GM21526 (cell line): Measurements from ENCODE around the gene ASAP2.

Source experiments
- ATAC-seq: cut with Tn5 transposase; IDR thresholded peaks from one replicate; pipeline ENCODE4 v1.9.1; 2021; ENCODE audit warnings: moderate library complexity; ENCODE audit not compliant: unreplicated experiment, low FRiP score

ASAP2 gene

DNA sequence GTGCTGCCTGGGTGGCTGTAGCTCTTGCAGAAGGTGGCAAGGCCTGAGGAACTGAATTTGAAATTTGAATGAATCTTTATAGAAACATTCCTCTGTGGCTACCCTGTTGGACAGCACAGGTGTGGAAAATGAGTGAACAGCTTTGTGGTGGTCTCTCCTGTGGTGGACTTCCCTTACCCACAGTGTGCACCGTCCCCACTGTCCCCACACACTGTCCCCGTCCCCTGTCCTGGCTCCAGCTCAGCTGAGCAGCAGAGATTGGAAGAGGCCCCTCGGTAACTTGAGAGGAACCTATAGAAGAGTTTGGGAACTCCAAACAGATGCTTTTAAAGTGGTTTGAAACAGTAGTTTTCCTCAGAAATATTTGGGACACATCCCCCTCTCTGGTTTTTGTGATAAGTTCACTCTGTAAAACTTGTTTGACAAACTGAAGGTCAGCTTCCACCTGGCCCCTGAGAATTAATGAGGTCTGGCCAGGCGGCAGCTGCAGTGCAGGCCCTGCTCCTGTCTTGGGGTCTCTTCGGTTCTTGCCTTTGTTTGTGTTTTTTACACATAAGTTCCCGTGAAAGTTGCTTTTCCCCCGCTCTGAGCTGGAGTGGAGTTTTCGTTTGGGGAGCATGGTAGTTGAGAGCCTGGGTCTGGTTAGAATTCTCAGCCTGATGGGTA lies 63.2 kb downstream of the ASAP2 start:
- ATAC-seq, result no peak

DNA sequence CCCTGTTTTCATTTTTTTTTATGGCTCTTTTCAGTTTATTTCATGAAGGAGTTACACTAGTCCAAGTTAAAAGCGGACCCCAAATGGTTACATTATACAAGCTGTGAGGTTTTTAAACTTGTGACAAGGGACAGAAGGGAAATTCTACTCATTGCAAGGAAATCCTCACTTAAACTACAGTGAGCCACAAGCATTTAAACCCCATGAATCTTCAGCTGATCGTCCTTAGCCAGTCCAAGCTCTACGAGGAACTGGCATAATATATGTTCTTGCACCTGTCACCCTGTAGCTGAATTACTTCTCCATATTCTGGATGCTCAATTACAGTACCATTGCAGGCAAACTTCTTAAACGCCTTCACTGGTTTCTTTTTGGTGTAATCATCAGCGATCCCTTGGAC lies 64.5 kb downstream of the ASAP2 start:
- ATAC-seq, result no peak

DNA sequence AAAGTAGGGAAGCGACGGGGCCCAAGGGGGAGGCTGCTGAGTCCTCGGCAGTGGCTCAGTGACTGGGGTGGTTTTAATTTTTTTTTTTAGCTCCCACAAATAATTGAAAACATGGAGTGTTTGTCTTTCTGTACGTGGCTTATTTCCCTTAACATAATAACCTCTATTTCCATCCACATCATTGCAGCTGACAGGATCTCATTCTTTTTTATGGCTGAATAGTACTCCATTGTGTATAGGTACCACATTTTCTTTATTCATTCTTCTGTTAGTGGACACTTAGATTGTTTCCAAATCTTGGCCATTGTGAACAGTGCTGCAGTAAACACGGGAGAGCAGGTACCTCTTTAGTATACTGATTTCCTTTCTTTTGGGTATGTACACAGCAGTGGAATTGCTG lies 65.1 kb downstream of the ASAP2 start:
- ATAC-seq, result no peak

DNA sequence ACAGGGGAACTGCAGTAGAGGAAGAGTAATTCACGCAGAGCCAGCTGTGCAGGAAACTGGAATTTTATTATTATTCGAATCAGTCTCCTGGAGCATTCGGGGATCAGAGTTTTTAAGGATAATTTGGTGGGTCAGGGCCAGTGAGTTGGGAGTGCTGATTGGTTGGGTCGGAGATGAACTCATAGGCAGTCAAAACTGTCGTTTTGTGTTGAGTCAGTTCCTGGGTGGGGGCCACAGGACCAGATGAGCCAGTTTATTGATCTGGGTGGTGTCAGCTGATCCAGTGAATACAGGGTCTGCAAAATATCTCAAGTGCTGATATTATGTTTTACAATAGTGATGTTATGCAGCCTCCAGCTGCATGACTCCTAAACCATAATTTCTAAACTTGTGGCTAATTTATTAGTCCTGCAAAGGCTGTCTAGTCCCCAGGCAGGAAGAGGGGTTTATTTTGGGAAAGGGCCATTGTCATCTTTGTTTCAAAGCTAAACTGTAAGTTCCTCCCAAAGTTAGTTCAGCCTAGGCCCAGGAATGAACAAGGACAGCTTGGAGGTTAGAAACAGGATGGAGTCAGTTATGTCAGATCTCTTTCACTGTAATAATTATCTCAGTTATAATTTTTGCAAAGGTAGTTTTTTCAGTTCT lies 67.0 kb downstream of the ASAP2 start:
- no peak for ATAC-seq

DNA sequence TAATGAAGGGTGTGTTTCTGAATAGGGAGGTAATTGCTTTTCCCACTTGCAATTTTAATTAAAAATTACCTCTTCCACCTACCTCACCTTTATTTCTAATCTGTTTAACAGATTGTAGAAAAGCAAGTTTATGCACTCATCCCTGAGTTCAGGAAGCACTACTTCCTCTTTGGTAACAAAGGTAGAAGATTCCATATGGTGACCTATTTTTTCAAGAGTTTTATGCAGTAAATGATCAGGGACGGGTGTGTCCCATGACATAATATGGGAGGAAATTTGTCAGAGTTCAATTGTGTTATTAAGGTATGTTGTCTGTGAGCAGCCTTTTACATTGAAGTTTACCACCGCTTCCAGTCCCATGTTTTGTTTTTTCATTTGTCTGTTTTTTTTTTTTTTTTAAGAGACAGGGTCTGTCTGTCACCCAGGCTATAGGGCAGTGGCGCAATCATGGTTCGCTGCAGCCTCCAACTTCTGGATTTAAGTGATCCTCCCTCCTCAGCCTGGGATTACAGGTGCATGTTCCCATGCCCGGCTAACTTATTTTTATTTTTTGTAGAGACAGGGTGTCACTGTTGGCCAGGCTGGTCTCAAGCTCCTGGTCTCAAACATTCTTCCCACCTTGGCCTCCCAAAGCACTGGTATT lies 68.2 kb downstream of the ASAP2 start:
- ATAC-seq, result no peak

DNA sequence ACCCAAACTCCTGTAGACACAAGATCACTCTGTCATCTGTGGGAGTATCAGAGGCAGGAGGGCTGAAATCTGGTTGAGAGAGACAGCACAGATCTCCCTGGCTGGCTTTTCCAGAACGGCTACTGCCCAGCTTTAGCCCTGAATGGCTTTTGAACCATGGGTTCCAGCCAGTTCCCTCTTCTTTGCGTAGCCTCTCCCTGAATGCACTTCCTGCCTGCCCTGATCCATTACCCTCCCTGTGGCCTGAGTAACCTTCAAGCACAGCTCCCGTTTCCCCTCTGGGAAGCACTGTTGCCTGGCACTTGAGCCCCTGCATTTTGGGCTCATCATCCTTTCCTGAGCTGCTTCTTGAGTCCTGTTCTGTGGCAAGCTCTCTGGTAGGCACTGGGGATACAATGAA lies 68.8 kb downstream of the ASAP2 start:
- no peak for ATAC-seq

DNA sequence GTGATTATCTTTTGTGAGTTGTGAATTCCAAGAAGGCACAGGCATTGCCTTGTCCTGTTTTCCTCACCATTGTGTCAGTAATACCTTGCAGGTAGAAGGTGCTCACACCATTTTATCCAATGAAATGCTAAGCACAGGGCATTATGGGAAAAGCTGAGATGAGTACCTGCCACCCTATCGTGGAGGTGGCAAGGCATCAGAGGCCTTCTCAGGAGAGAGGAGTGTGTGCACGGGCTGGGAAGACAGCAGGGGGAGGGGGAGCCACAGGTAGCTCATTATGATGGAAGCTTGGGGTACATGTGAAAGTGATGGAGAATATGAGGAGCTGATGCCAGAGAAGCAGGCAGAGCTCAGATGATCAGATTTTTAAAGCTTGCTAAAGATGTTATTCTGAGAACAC lies 69.5 kb downstream of the ASAP2 start:
- ATAC-seq, result no peak

DNA sequence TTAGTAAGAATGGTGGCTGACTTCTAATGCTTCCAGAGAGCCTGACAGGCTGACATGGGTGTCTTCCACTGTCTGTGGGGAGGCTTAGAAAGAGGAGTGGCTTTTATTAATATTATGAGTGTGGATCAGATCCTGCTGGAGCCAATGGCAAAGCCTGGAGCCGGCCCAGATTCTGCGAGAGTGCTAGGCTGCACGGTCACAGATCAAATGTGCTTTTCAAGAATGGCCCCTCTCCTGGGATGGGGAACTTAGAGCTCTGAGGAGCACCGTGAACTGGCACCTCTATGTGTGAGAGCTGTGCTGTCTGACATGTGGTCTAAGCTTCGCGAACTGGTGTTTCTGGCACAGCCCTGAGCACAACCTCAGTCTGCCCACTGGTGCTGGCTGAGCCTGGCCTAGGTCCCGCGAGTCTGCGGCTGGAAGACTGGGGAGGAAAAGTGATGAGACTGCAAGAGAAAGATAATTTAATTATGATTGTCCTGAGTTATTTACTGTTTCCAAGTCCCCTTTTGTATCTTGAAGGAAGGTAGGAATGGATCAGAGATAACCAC lies 70.4 kb downstream of the ASAP2 start:
- no peak for ATAC-seq

DNA sequence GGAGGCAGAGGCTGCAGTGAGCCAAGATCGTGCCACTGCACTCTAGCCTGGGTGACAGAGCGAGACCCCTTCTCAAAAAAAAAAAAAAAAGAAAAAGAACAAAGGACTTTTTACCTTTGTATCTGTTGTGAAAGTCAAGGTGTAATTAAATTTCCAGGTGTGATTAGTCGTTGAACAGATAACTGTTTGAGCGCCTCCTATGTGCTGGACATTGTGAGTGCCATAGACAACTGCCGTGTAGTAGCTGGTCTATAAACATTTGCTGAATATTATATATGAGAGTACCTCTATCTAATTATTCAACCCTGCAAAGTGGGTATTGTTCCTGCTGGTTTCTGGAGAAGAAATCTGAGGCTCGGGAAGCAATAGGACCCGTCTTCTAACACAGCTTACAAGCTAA lies 71.8 kb downstream of the ASAP2 start:
- ATAC-seq, result no peak

DNA sequence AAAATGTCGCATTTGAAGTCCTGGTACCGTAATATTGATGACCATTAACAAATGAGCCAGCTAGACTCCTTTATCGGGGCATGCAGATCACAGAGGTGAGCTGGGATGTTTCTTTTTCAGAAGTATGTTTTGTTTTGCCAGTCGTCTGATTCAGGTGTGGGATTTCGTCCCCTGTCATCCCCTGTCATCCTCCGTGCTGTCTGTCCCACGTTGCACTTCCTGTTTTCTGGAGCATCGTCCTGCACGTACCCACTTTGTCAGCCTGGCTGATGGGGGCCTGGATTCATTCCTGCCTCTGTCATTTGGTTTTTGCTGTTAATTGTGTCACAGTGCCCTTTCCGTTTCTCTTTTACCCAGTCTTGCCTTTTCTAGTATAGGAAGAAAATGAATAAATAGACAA lies 72.8 kb downstream of the ASAP2 start:
- ATAC-seq, result no peak

DNA sequence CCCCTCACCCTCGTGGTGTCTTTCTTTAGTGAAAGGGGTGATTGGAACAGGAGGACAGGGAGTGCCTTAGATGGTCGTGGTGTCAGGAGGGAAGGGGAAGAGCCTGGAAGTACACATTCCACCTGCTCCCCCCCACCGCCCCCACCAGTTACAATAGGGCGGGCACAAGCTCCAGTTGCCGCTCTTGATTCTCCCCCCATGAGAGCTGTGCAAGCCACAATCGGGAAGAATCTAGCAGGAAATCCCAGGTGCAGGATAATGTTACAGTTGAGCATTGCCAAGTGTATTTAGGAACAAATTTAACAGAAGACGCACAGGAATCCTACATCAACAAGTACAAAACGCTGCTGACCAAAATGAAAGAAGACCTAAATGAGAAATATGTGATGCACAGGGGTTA lies 73.6 kb downstream of the ASAP2 start:
- ATAC-seq, result no peak

DNA sequence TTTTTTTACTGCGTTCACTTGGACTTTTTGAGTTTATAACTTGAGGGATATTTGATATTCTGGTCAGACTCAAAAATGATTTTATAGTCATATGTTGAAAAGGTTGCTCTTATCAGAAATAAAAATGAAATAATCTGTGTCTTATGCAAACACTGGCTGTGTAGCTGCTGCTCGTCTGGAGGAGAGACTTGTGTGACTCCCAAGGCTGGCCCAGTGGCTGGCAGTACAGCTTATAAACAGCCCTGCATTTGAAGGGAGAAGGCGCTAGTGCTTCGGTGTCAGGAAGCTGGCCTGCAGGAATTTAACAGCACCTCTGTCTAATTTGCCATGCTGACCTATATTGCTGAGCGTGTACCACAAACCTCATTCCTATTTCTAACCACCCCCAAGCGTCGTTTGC lies 74.5 kb downstream of the ASAP2 start:
- ATAC-seq, result no peak

DNA sequence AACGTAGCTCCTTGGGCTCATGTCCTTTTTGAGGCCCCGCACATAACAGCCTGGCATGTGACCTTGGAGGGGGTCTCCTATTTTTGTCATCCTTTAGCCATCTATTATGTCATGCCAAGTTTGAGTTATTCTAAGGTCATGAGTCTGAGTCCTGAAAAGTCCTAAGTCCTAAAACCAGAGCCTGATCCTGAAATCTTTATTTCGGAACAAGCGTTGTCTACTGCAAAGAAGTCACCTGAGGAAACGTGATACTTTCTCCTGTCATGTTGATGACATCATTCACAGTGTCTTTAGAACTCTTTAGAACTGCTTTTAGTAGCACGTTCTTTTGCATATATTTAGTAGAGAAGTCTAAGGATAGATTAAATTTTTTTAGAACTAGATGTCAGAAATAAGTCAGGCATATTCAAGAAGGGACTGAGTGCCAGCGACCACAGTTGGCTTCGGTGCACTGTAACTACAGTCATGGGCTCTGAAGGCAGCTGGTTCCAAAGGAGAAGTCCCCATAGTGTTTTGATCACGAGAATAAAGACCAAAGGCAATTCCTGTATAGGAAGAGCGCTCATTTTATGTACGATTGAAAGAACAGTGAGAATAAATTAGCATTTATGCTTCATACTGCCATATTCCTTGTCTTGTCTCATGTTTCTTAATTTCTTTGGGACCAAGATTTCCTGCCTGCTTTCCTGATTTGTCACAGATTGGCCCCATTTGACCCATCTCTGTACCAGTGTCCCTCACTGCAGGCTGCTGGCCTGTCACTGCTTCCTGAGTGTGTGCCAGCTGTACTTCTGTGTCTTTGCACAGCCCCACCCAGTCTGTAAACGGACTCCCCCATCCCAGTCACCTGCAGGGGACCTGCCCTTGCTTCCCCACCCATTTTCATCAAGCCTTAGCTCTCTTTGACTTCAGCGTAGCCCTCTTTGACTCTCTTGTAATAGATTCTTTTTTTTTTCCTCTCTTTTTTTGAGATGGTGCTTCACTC lies 75.8 kb downstream of the ASAP2 start:
- no peak for ATAC-seq

DNA sequence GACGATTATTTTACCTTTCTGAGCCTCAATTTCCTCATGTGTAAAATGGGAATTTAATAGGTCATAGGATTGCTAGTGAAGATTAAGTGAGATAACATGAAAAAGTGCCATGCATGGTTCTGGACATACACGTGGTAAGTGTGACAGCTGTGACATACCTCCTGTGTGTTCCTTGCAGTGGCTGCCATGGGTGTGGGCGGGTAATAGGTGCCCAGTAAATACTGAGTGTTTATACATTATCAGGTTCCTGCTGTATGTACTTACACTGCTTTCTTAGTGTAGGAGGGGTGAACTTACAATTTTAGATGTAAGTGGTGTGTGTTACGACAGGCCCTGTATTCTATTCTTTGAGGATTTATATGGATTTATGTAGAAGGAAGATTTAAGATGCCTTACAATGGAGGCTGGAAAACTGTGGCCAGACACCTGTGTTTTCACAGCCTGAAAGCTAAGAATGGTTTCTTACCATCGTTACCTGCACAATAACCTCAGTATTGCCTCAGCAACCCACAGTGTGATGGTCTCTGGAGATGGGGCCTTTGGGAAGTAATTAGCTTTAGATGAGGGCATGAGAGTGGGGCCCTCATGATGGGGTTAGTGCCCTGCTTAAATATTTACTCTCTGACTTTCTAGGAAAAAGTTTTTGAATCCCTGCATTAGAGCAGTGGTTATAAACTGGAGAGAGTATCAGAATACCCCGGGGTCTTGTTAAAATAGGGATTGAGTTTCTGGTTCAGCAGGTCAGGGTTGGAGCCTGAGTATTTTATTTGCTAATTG lies 78.1 kb downstream of the ASAP2 start:
- no peak for ATAC-seq

DNA sequence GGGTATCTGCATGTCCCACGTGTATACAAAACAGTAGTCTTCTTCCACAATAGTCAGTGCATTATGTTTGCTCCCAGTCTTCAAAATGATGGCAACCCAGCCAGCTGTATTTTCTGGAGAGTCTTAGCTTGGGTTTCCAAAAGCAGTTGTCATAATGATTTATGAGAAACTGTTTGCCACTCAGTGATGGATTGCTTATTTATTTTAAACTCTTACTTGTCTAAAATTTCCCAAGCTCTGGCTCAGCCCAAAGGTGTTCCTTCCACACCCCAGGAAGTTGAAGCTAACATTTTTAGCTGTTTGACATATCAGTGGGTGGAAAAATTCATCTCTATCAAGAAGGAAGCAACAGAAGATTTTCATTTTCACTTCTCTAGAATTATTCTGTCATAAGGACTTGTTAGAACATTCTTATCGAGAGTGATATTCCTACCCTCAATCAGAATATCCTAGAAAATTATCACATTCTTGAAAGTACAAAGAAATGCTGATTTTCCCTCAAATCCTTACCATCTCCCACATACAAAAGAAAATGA lies 78.8 kb downstream of the ASAP2 start:
- ATAC-seq, result no peak

DNA sequence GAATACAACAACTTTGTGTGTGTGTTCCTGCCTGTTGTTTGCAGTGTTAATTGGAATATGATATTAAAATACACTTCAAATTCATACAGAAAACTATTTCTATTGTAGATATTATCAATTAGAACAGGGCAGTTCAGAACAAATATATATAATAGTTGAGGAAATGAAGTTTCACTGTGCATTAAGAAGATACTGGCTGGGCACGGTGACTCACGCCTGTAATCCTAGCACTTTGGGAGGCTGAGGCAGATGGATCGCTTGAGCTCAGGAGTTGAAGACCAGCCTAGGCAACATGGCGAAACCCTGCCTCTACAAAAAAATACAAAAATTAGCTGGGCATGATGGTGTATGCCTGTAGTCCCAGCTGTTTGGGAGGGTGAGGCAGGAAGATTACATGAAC lies 79.3 kb downstream of the ASAP2 start:
- no peak for ATAC-seq

DNA sequence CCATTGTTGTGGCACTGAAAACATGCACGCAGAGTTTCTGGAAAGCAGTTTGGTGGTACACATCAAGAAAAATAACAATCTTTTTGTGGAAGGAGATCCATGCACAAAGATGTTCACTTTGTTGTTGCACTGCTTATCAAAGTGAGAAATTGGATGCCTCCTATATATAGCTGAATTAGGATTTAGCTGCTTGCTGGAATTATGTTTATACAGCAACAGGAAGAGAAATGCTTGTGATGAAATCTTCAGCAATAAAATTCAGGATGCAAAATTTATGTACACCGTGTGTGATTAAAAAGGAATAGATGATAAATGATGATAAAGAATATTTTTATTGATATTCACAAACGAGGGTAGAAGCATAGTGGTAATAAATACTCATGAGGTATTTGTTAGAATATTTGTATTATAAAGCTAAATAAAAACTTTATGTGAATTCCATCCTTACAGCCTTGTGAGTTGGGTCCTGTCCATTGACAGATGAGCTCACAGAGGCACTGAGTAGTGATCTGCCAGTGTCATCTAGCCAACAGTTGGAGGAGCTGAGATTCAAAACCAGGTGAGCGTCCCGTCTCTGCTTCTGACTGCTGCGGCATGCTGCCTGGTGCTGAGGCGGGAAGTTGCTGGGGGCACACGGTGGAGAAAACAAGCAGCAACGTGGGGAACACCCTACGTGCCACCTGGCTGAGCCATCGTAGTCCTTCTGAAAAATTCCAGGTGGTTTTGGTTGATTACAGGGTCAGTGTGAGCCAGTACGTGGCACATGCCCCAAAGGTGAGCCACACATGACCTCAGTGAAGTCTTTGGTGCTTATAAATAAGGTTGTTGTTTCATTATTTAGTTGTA lies 80.2 kb downstream of the ASAP2 start:
- no peak for ATAC-seq

DNA sequence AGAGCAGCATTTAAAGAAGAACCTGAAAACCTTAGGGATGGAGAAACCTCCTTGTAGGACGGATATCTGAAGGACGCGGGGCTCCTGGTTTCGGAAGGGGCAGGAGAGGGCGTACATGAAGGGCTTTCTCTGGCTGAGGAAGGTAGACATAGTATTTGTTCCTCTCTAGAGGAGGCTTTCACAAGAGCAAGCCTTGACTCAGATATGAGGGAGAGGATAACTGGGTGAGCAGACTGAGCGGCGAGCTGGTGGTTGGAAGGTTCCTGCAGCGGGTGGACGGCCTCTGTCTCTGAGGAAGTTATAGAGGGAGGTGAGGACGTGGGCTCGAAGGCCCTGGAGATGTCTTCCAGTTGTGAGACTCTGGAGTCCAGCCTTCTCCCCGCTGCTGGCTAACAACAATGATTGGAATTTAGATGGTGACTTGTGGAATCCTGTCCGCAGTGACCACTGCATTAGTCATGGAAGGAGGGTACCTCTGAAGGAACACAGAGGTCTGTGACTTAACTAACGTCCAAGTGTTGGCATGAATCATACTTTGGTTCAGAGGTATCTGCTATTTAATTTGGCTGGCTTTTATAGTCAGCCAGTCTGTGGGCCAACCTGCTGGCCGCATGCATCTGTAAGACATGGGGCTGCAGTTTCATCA lies 80.9 kb downstream of the ASAP2 start:
- no peak for ATAC-seq
